Lung (tissue), 12 donors: ENCODE data around the gene FAM25G. TPM values are rescaled to one million over a fixed set of nuclear protein-coding genes. Genes with fewer than 3 reads are reported as not detected.
"Not testable (repeated sequence)": the region's sequence is repeated elsewhere in the genome, so short reads cannot be mapped to it uniquely, and the experiment has no call there.

ENCODE experiments used
- ATAC-seq: fragments of 200-7000 bp; cut with Tn5 transposase; one replicate; pipeline ENCODE4 v1.9.1; 2020; ENCODE audit warnings: moderate number of reproducible peaks; ENCODE audit not compliant: insufficient read depth, low FRiP score
- DNase-seq, 3 donors: peaks; one replicate each; pipeline ENCODE4 v3.0.0-alpha.2; 2013 to 2017
- H3K27ac ChIP-seq, 2 donors: one replicate each; pipeline ENCODE4 v1.5.1; 2013; ENCODE audit warnings: mild to moderate bottlenecking in 2 of 2, moderate library complexity in 2 of 2, control low read depth in 1 of 2, inconsistent platforms in 1 of 2, low read depth in 1 of 2, low read length in 1 of 2
- H3K27me3 ChIP-seq, 3 donors: one replicate each; pipeline ENCODE4 v1.5.1; 2013; ENCODE audit warnings: low read length in 2 of 3; ENCODE audit not compliant: control insufficient read depth in 3 of 3, insufficient read depth in 3 of 3
- H3K36me3 ChIP-seq, 4 donors: one replicate each; pipeline ENCODE4 v1.5.1; 2013; ENCODE audit warnings: low read length in 4 of 4, mild to moderate bottlenecking in 1 of 4, moderate library complexity in 1 of 4; ENCODE audit not compliant: control insufficient read depth in 4 of 4, insufficient read depth in 4 of 4
- H3K4me1 ChIP-seq, 5 donors: one replicate each; pipeline ENCODE4 v1.5.1; 2013; ENCODE audit warnings: low read length in 5 of 5, mild to moderate bottlenecking in 2 of 5, moderate library complexity in 1 of 5; ENCODE audit not compliant: control insufficient read depth in 5 of 5, insufficient read depth in 5 of 5
- H3K4me3 ChIP-seq: one replicate; pipeline ENCODE4 v1.5.1; 2013; ENCODE audit warnings: mild to moderate bottlenecking, control low read depth, moderate library complexity
- H3K9ac ChIP-seq, 2 donors: one replicate each; pipeline ENCODE4 v1.5.1; 2013; ENCODE audit warnings: low read length in 2 of 2, control low read depth in 1 of 2; ENCODE audit not compliant: insufficient read depth in 1 of 2
- H3K9me3 ChIP-seq, 4 donors: one replicate each; pipeline ENCODE4 v1.5.1; 2013; ENCODE audit warnings: low read length in 3 of 4, mild to moderate bottlenecking in 1 of 4, moderate library complexity in 1 of 4; ENCODE audit not compliant: control insufficient read depth in 4 of 4, insufficient read depth in 3 of 4
- CTCF ChIP-seq: IDR thresholded peaks from 2 replicates; pipeline ENCODE4 v1.5.1; 2012; ENCODE audit warnings: mild to moderate bottlenecking; ENCODE audit errors: control extremely low read depth, extremely low read depth
- WGBS, 2 donors: extraction: QIAGEN DNeasy Blood & Tissue Kit; methylation state at CpG; one replicate each; pipeline ENCODE4 v1.1.7; 2013; 5-methylcytosine and 5-hydroxymethylcytosine counted together
- polyA plus RNA-seq, 2 donors: library from polyadenylated mRNA; stranded (reverse); fragments of 200-250 nt; gene quantifications; one replicate each; pipeline ENCODE4 v1.2.1, GENCODE V29; 2013
- total RNA-seq, 2 donors: library from RNA; depleted of rRNA in 1 of 2; stranded (reverse); fragments of >200 nt in 1 of 2; gene quantifications; one replicate each; pipeline ENCODE4 v1.2.1, GENCODE V29; 2014 to 2021
- donor health status: control.
- donor health status: control.
- donor health status: Bipolar disorder and iron deficiency.
- donor health status: healthy.
- donor health status: DM: yes; HTN: yes; CAD: no.

Gene FAM25G
- total and polyA plus RNA-seq, 4 donors, result not detected

GRCh38 chr10:47456794-47457527, 34.5 kb downstream of the FAM25G start:
- Histone ChIP-seq H3K9ac (no peak overlapping the region), H3K4me1 (peaks cover 0 to 18% (median 3%) of the 10 kb centered on the region in 5 donors), H3K9me3 (peaks cover 0 to 2% (median 0%) of the 10 kb centered on the region in 4 donors), H3K27ac (no peak overlapping the region), H3K4me3 (no peak overlapping the region), H3K36me3 (no peaks in the 10 kb centered on the region), H3K27me3 (peaks cover 0 to 3% (median 0%) of the 10 kb centered on the region in 3 donors)
- WGBS, 2 donors, result 86 to 94% methylated on average over 6 of the region's 6 CpGs
- no peak for ATAC-seq
- TF ChIP-seq CTCF, result no peak
- no peak for DNase-seq

- Histone ChIP-seq H3K27ac (no peak overlapping the region), H3K9ac (no peak overlapping the region), H3K27me3 (peaks cover 0 to 3% (median 0%) of the 10 kb centered on the region in 3 donors), H3K4me3 (no peak overlapping the region), H3K9me3 (peaks cover 0 to 2% (median 0%) of the 10 kb centered on the region in 4 donors), H3K36me3 (no peaks in the 10 kb centered on the region), H3K4me1 (peaks cover 0 to 18% (median 3%) of the 10 kb centered on the region in 5 donors)
- ATAC-seq (no peak), DNase-seq (peak; percentile 77 to 94 (median 86))
- WGBS, 2 donors, result 78 to 83% methylated on average over 8 of the region's 8 CpGs
- TF ChIP-seq CTCF, result no peak
Observed at GRCh38 chr10:47456079-47456785, 35.3 kb downstream of the FAM25G start.

GRCh38 chr10:47455350-47456078, 36.0 kb downstream of the FAM25G start:
- H3K9me3 ChIP-seq, H3K27ac ChIP-seq, ATAC-seq, H3K4me3 ChIP-seq, H3K27me3 ChIP-seq, H3K9ac ChIP-seq, H3K36me3 ChIP-seq: not testable (repeated sequence)
- H3K4me1 ChIP-seq, result peaks cover 0 to 18% (median 3%) of the 10 kb centered on the region in 5 donors
- WGBS, 2 donors, result 50 to 59% methylated on average over 9 of the region's 9 CpGs
- DNase-seq, result peak in 1 of 3 donors; percentile 15

GRCh38 chr10:47454780-47455058, 36.8 kb downstream of the FAM25G start:
- Histone ChIP-seq H3K27ac (no peak overlapping the region), H3K36me3 (no peaks in the 10 kb centered on the region), H3K4me1 (peaks cover 0 to 18% (median 3%) of the 10 kb centered on the region in 5 donors), H3K27me3 (peaks cover 0 to 3% (median 0%) of the 10 kb centered on the region in 3 donors), H3K9ac (no peak overlapping the region), H3K9me3 (peaks cover 0 to 2% (median 0%) of the 10 kb centered on the region in 4 donors), H3K4me3 (no peak overlapping the region)
- DNase-seq (no peak), ATAC-seq (no peak)
- whole genome bisulfite sequencing, 2 donors, result 73 to 80% methylated on average over 3 of the region's 3 CpGs
- TF ChIP-seq CTCF, result no peak
